Ishikawa (cell line): ENCODE data around the gene EPC2.

Source experiments
- CREB1 ChIP-seq: IDR thresholded peaks from 2 replicates; pipeline ENCODE4 v1.6.1; 2012; ENCODE audit warnings: low read depth
- EP300 ChIP-seq: IDR thresholded peaks from 2 replicates; pipeline ENCODE4 v1.6.1; 2012; ENCODE audit warnings: borderline replicate concordance
- FOXM1 ChIP-seq: IDR thresholded peaks from 2 replicates; pipeline ENCODE4 v1.6.1; 2012; ENCODE audit warnings: low read depth, borderline replicate concordance
- NFIC ChIP-seq: IDR thresholded peaks from 2 replicates; pipeline ENCODE4 v1.6.1; 2012
- RAD21 ChIP-seq: IDR thresholded peaks from 2 replicates; pipeline ENCODE4 v1.6.1; 2012; ENCODE audit warnings: low read depth
- TCF12 ChIP-seq: IDR thresholded peaks from 2 replicates; pipeline ENCODE4 v1.6.1; 2012; ENCODE audit warnings: low read depth
- TF ChIP-seq, protein P1 (sequence below): IDR thresholded peaks from 2 replicates; pipeline ENCODE4 v1.6.1; 2012; ENCODE audit warnings: low read depth, mild to moderate bottlenecking
- TF ChIP-seq, protein P2 (sequence below): IDR thresholded peaks from 2 replicates; pipeline ENCODE4 v1.6.1; 2012
- TF ChIP-seq, protein P3 (sequence below): IDR thresholded peaks from 2 replicates; pipeline ENCODE4 v1.6.1; 2012

DNA sequence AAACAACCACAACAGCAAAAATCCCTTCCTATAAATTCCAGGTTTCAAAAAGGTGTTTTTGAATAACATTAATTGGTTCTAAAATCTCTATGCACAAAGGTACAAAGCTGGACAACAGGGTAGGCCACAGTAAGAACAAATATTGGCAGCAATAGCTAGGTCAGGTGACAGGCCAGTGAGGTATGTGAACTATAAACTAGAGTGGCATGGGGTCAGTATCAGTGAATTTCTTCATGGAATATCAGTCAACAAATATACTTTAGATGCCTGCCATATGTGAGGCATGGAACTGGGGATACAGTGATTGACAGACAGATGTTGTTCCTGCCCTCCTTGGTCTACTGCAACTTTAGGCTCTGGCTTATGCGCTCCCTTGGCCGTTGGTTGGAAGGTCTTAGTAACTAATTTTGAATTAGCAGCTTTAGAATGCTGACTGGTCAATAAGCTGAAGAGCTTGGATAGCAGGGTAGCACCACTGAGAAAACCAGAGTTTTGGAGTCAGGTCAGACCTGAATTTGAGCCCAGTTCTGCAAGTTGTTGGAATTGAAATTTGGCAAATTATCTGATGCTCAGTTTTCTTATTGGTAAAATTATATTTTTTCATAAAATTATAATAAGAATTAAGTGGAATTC, 2.3 kb upstream of the EPC2 start:
- no peak for TF ChIP-seq RAD21
- no peak for TF ChIP-seq FOXM1
- TF ChIP-seq, protein P1, sequence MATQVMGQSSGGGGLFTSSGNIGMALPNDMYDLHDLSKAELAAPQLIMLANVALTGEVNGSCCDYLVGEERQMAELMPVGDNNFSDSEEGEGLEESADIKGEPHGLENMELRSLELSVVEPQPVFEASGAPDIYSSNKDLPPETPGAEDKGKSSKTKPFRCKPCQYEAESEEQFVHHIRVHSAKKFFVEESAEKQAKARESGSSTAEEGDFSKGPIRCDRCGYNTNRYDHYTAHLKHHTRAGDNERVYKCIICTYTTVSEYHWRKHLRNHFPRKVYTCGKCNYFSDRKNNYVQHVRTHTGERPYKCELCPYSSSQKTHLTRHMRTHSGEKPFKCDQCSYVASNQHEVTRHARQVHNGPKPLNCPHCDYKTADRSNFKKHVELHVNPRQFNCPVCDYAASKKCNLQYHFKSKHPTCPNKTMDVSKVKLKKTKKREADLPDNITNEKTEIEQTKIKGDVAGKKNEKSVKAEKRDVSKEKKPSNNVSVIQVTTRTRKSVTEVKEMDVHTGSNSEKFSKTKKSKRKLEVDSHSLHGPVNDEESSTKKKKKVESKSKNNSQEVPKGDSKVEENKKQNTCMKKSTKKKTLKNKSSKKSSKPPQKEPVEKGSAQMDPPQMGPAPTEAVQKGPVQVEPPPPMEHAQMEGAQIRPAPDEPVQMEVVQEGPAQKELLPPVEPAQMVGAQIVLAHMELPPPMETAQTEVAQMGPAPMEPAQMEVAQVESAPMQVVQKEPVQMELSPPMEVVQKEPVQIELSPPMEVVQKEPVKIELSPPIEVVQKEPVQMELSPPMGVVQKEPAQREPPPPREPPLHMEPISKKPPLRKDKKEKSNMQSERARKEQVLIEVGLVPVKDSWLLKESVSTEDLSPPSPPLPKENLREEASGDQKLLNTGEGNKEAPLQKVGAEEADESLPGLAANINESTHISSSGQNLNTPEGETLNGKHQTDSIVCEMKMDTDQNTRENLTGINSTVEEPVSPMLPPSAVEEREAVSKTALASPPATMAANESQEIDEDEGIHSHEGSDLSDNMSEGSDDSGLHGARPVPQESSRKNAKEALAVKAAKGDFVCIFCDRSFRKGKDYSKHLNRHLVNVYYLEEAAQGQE: no peak
- TF ChIP-seq, protein P2, sequence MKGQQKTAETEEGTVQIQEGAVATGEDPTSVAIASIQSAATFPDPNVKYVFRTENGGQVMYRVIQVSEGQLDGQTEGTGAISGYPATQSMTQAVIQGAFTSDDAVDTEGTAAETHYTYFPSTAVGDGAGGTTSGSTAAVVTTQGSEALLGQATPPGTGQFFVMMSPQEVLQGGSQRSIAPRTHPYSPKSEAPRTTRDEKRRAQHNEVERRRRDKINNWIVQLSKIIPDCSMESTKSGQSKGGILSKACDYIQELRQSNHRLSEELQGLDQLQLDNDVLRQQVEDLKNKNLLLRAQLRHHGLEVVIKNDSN: no peak
- TF ChIP-seq TCF12: no peak
- TF ChIP-seq CREB1: no peak
- TF ChIP-seq NFIC: no peak
- no peak for TF ChIP-seq EP300
- TF ChIP-seq, protein P3, sequence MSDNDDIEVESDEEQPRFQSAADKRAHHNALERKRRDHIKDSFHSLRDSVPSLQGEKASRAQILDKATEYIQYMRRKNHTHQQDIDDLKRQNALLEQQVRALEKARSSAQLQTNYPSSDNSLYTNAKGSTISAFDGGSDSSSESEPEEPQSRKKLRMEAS: no peak
